Measurements from ENCODE around the gene QRFP.

DNA sequence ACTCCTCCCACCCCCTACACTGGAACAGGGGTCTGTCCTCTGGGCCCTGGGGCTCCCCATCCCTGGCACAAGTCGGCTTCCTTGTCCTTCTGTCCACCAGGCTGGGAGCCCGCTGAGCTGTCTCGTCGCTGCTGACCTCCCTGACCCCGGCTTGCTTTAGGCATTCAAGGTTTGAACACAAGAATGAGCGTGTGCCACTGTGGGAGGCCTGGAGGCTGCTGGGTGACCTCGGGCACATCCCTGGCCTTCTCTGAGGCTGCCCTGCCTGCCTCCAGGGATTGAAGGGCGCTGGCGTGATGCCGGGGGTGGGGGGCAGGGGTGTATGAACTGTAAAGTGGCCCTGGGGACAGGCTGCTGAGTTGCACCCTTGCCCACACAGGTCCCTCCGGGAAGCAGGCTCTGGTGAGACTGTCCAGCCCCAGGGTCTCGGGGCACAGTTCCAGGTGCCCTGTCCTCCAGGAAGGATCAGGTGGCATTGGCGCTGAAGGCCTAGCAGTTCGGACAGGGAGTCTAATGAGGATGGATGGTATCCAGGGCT is 24.2 kb upstream of the QRFP start:
- TF ChIP-seq TAF1 (IDR thresholded peaks at IDR 0.05; ENCODE audit: low read depth, low read length) (no peak), POLR2AphosphoS5 (IDR thresholded peaks at IDR 0.05; ENCODE audit: low read depth, low read length) (no peak), POLR2A (IDR thresholded peaks at IDR 0.05; ENCODE audit: low read depth, low read length) (no peak), SPI1 (IDR thresholded peaks at IDR 0.05; ENCODE audit: low read depth, low read length) (no peak), POU2F2 (IDR thresholded peaks at IDR 0.05; ENCODE audit: low read depth, low read length) (no peak)

Measured in GM12891 (cell line).